GM21367 (cell line): ENCODE measurements around the gene EID3.
"Not testable (repeated sequence)": the region's sequence is repeated elsewhere in the genome, so short reads cannot be mapped to it uniquely, and the experiment has no call there.

Experiments
- ATAC-seq: cut with Tn5 transposase; IDR thresholded peaks from one replicate; pipeline ENCODE4 v1.9.1; 2021; ENCODE audit not compliant: unreplicated experiment

Gene EID3

GRCh38 chr12:104288635-104289274 lies 14.8 kb upstream of the EID3 start:
- peak; percentile 52 for ATAC-seq

GRCh38 chr12:104290320-104290719 lies 13.2 kb upstream of the EID3 start:
- no peak for ATAC-seq

GRCh38 chr12:104290855-104291254 lies 12.7 kb upstream of the EID3 start:
- no peak for ATAC-seq

GRCh38 chr12:104291867-104292524 lies 11.5 kb upstream of the EID3 start:
- no peak for ATAC-seq

- no peak for ATAC-seq
Observed at GRCh38 chr12:104292872-104293794, 10.4 kb upstream of the EID3 start.

GRCh38 chr12:104294158-104294859 lies 9.2 kb upstream of the EID3 start:
- not testable (repeated sequence) for ATAC-seq

GRCh38 chr12:104294927-104295668 lies 8.4 kb upstream of the EID3 start:
- no peak for ATAC-seq

GRCh38 chr12:104295954-104296353 lies 7.6 kb upstream of the EID3 start:
- ATAC-seq = no peak

GRCh38 chr12:104296718-104297117 lies 6.8 kb upstream of the EID3 start:
- no peak for ATAC-seq

- no peak for ATAC-seq
Observed at GRCh38 chr12:104297477-104298113, 5.9 kb upstream of the EID3 start.

DNA sequence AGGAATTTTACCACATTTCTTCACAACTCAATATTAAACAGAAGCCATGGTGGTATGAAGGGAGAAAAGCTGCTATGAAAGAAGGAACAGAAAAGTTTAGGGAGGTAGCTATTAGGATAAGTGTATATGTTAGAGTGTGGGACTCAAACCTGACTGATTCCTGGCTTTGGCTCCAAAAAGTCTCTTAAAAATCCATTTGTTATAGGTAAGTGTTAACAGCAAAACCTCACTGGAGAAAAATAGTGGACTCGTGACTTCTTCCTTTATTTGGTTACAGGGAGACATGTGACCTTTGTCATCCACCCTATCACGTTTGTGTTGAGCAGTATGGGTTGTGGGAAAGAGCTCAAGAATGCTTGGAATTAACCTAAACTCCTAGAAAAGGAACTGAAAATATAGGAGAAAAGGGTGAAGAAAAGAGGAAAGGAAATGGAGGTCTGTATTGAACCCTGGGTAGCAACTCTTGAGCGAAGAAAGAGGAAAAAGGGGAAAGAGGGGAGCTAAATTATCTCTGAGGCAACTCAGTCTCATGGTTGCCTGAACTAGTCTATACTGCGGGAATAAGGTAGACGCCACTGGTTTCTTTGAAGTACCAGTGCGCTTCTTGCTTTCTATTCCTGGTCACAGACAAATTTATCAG lies 3.6 kb upstream of the EID3 start:
- ATAC-seq = no peak

DNA sequence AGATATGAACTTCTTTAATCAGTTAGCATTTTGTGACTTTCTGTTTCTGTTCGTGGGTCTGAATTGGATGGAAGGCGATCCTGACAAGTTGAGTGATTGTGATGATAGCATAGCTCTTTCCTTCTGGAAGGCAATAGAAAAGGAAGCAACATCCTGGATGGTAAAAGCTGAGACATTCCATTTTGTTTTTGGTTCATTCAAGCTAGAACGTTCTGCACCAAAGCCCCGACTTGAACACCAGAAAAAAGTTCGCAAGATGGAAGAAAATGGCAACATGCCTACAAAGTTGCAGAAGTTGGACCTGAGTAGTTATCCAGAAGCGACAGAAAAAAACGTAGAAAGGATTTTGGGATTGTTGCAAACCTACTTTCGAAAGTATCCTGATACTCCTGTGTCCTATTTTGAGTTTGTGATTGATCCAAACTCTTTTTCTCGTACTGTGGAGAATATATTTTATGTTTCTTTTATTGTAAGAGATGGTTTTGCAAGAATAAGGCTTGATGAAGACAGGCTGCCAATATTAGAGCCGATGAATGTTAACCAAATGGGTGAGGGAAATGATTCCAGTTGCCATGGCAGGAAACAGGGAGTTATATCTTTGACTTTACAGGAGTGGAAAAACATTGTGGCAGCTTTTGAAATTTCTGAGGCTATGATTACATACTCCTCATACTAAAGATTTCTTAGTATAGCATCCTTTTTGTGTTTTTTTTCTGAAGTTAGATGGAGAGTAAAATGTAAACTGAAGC lies 896 bp downstream of the EID3 start:
- no peak for ATAC-seq

- ATAC-seq = no peak
Observed at GRCh38 chr12:104305349-104305748, 1.8 kb downstream of the EID3 start.

- ATAC-seq = no peak
Observed at GRCh38 chr12:104306376-104306775, 2.8 kb downstream of the EID3 start.

- ATAC-seq = no peak
Observed at GRCh38 chr12:104306943-104307654, 3.6 kb downstream of the EID3 start.

- no peak for ATAC-seq
Observed at GRCh38 chr12:104307655-104308000, 4.1 kb downstream of the EID3 start.

DNA sequence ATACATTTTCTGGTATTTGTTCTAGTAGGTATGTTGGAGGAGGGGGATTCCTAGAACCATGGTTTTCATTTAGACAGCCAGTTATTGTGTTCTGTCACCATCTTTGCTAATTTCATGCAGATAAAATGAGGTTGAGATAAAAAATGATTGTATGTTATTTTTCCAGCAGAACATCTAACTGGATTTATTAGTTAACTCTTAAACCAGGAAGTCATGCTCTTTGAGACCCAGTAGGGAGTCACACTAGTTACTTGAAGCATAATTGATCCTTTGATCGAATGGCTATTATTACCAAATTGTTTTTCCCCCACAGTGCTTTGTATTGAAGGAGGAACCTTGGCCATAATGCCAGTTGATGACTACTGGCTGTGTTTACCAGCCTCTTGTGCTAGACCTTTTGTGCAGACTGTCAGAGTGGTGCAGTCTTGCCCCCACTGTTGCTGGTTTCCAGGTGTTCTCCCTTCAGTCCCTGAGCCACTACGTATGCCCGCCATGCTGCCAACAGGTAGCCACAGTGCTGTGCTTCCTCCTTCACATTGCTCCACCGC lies 6.0 kb downstream of the EID3 start:
- no peak for ATAC-seq
